GM12864 (cell line): ENCODE results near the gene MAP2K5.

Source experiments
- DNase-seq: peaks from one replicate; pipeline ENCODE4 v3.0.0-alpha.2; 2011; ENCODE audit warnings: low read depth
- H3K4me3 ChIP-seq: 2 replicates; pipeline ENCODE4 v1.5.1; 2011; ENCODE audit warnings: mild to moderate bottlenecking, low read depth, low read length, control low read depth
- CTCF ChIP-seq: IDR thresholded peaks from 2 replicates; pipeline ENCODE4 v1.5.1; 2011; ENCODE audit warnings: low read depth, mild to moderate bottlenecking, moderate library complexity, low read length, control low read depth, inconsistent platforms; ENCODE audit errors: missing control alignments

The MAP2K5 gene

DNA sequence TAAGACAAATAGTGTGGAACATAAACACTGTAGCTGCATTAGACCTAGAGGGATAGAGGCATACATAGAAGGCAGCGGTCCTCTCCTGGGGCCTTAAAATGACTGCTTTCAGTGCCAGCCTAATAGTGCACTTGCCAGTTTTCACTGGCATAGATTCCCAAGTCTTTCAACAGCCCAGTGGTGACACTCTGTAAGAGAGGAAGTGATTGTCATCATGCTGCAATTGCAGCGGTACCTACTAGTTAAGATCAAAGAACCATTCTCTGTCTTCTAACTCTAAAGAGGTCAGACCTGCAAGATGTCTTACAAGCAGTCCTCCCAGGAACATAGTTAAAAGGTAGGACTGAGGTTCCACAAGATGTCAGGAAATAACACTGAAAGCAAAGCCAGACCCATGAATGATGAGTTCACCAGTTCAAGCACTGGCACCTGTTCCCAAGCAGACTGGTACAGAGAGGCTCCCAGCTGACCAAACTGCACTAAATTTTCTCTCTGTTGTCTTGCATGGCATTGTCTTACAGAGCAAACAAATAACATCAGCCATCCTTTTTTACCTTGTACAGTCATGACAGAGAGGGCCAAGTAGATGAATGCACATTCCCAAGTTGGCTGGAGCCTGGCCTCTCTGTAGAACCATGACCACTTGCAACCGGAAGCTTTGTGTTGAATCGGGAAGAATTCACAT lies 182.3 kb downstream of the MAP2K5 start:
- H3K4me3 ChIP-seq, result no peak overlapping the region
- TF ChIP-seq CTCF, result no peak
- no peak for DNase-seq

GRCh38 chr15:67730135-67730534 lies 187.6 kb downstream of the MAP2K5 start:
- TF ChIP-seq CTCF, result no peak
- H3K4me3 ChIP-seq, result no peak overlapping the region

GRCh38 chr15:67731112-67731721 lies 188.7 kb downstream of the MAP2K5 start:
- no peak for TF ChIP-seq CTCF
- no peak overlapping the region for H3K4me3 ChIP-seq
- no peak for DNase-seq

More at GRCh38 chr15:67730135-67730534, 187.6 kb downstream of the MAP2K5 start:
- DNase-seq, result no peak

- TF ChIP-seq CTCF, result no peak
- DNase-seq, result no peak
- no peak overlapping the region for H3K4me3 ChIP-seq
These were observed 189.7 kb downstream of the MAP2K5 start for GRCh38 chr15:67732164-67732563.

- TF ChIP-seq CTCF, result no peak
- H3K4me3 ChIP-seq, result no peak overlapping the region
- DNase-seq, result no peak
These were observed 190.3 kb downstream of the MAP2K5 start for GRCh38 chr15:67732671-67733374.

- no peak overlapping the region for H3K4me3 ChIP-seq
- TF ChIP-seq CTCF, result no peak
- DNase-seq, result no peak
These were observed 193.4 kb downstream of the MAP2K5 start for GRCh38 chr15:67735896-67736295.
